H1 (cell line): ENCODE measurements around the gene DNAJB5. TPM values are rescaled to one million over a fixed set of nuclear protein-coding genes. Genes with fewer than 3 reads are reported as not detected.

Experiments
- CTCF ChIA-PET: fragments of 300-600 bp; sonication (Branson Sonifier 250); formaldehyde crosslinking; loops from one replicate; lab custom pipeline; 2021; ENCODE audit not compliant: partially characterized antibody; lab: Charles Lee
- POLR2A ChIA-PET: fragments of 300-600 bp; sonication (Branson Sonifier 250); formaldehyde crosslinking; loops from one replicate; lab custom pipeline; 2021; ENCODE audit warnings: inconsistent platforms; ENCODE audit not compliant: partially characterized antibody; lab: Charles Lee
- DNase-seq, 2 experiments: peaks; one replicate each; pipeline versions ENCODE4 v3.0.0 to v3.0.0-alpha.2; 2010 to 2022; ENCODE audit warnings: low spot score in 2 of 2, low read depth in 1 of 2, mixed read lengths in 1 of 2
- FAIRE-seq: peaks from 2 replicates; lab custom pipeline; 2011; peaks lifted over from hg19 to GRCh38; lab: Jason Lieb, UNC
- H2AFZ ChIP-seq: 2 replicates; pipeline ENCODE4 v1.8.1; 2012; ENCODE audit warnings: low read length, inconsistent platforms
- H2AK5ac ChIP-seq: 2 replicates; pipeline ENCODE4 v1.6.1; 2013; ENCODE audit warnings: low read depth, low read length
- H2BK120ac ChIP-seq: replicated peaks from 2 replicates; pipeline ENCODE3; 2013; ENCODE audit warnings: low read depth, low read length, inconsistent platforms
- H2BK12ac ChIP-seq: 2 replicates; pipeline ENCODE4 v1.6.1; 2013; ENCODE audit warnings: low read depth, low read length
- H2BK15ac ChIP-seq: 2 replicates; pipeline ENCODE4 v1.6.1; 2013; ENCODE audit warnings: low read length
- H2BK20ac ChIP-seq: 2 replicates; pipeline ENCODE4 v1.6.1; 2013; ENCODE audit warnings: low read length
- H2BK5ac ChIP-seq: 2 replicates; pipeline ENCODE4 v1.6.1; 2013; ENCODE audit warnings: low read depth, low read length
- H3K14ac ChIP-seq: 2 replicates; pipeline ENCODE4 v1.6.1; 2013; ENCODE audit warnings: inconsistent platforms; ENCODE audit not compliant: insufficient read length
- H3K18ac ChIP-seq: 2 replicates; pipeline ENCODE4 v1.6.1; 2013; ENCODE audit warnings: low read length; ENCODE audit errors: extremely low read depth
- H3K23ac ChIP-seq: 2 replicates; pipeline ENCODE4 v1.6.1; 2013; ENCODE audit warnings: inconsistent platforms; ENCODE audit not compliant: insufficient read length
- H3K23me2 ChIP-seq: 2 replicates; pipeline ENCODE4 v1.6.1; 2013; ENCODE audit warnings: low read depth, low read length
- H3K27ac ChIP-seq: 2 replicates; pipeline ENCODE4 v1.6.1; 2011; ENCODE audit warnings: low read depth, low read length, inconsistent platforms
- H3K27me3 ChIP-seq, 4 experiments: replicated peaks in 1 of 4; 1 replicate in 1 of 4; 2 replicates in 3 of 4; pipeline versions ENCODE4 v1.6.1 to v1.8.1; 2011 to 2013; ENCODE audit warnings: low read length in 3 of 4, mild to moderate bottlenecking in 3 of 4, inconsistent platforms in 2 of 4, mixed read lengths in 2 of 4, moderate library complexity in 1 of 4; ENCODE audit not compliant: control insufficient read depth in 3 of 4, insufficient read depth in 3 of 4; ENCODE audit errors: extremely low read depth in 1 of 4
- H3K36me3 ChIP-seq, 4 experiments: 2 replicates each; pipeline versions ENCODE4 v1.6.1 to v1.8.1; 2011 to 2013; ENCODE audit warnings: mild to moderate bottlenecking in 4 of 4, low read length in 3 of 4, moderate library complexity in 2 of 4, control low read depth in 1 of 4, inconsistent platforms in 1 of 4; ENCODE audit not compliant: insufficient read depth in 4 of 4, control insufficient read depth in 2 of 4
- H3K4ac ChIP-seq: replicated peaks from 2 replicates; pipeline ENCODE3; 2013; ENCODE audit warnings: low read length, low read depth, mixed read lengths, inconsistent platforms; ENCODE audit not compliant: insufficient read length
- H3K4me1 ChIP-seq, 4 experiments: replicated peaks in 1 of 4; 1 replicate in 1 of 4; 2 replicates in 3 of 4; pipeline versions ENCODE4 v1.6.1 to v1.8.1; 2011 to 2013; ENCODE audit warnings: low read length in 3 of 4, inconsistent platforms in 2 of 4, mixed read lengths in 1 of 4; ENCODE audit not compliant: insufficient read depth in 4 of 4, control insufficient read depth in 3 of 4
- H3K4me2 ChIP-seq, 2 experiments: 2 replicates each; pipeline versions ENCODE4 v1.6.1 to v1.8.1; 2011 to 2013; ENCODE audit warnings: low read depth in 2 of 2, low read length in 2 of 2, control low read depth in 1 of 2, inconsistent platforms in 1 of 2, mild to moderate bottlenecking in 1 of 2; ENCODE audit not compliant: insufficient read depth in 1 of 2
- H3K4me3 ChIP-seq, 4 experiments: fragments of 200-600, 300-600 bp in 1 of 4; sonication (generic), shearing (Covaris generic), sonication (Bioruptor Twin) in 1 of 4; 2 replicates each; pipeline versions ENCODE4 v1.5.1 to v1.8.1; 2011 to 2016; ENCODE audit warnings: low read length in 4 of 4, low read depth in 3 of 4, control low read depth in 2 of 4, inconsistent platforms in 2 of 4, mild to moderate bottlenecking in 2 of 4, mixed read lengths in 1 of 4, moderate library complexity in 1 of 4; ENCODE audit not compliant: insufficient read depth in 2 of 4; ENCODE audit errors: extremely low read depth in 1 of 4
- H3K56ac ChIP-seq: replicated peaks from 2 replicates; pipeline ENCODE3; 2013; ENCODE audit warnings: low read depth, mild to moderate bottlenecking, mixed read lengths, low read length, inconsistent platforms; ENCODE audit not compliant: insufficient read length
- H3K79me1 ChIP-seq: 2 replicates; pipeline ENCODE4 v1.6.1; 2013; ENCODE audit warnings: low read depth, low read length, control low read depth
- H3K79me2 ChIP-seq, 2 experiments: 2 replicates each; pipeline versions ENCODE4 v1.6.1 to v1.8.1; 2012 to 2013; ENCODE audit warnings: low read length in 2 of 2, mild to moderate bottlenecking in 2 of 2, inconsistent platforms in 1 of 2; ENCODE audit not compliant: insufficient read depth in 2 of 2, control insufficient read depth in 1 of 2
- H3K9ac ChIP-seq, 4 experiments: replicated peaks in 1 of 4; 1 replicate in 1 of 4; 2 replicates in 3 of 4; pipeline versions ENCODE4 v1.6.1 to v1.8.1; 2011 to 2013; ENCODE audit warnings: low read depth in 3 of 4, low read length in 3 of 4, control low read depth in 2 of 4, mild to moderate bottlenecking in 2 of 4, moderate library complexity in 2 of 4, inconsistent platforms in 1 of 4; ENCODE audit errors: extremely low read depth in 1 of 4
- H3K9me3 ChIP-seq, 2 experiments: 2 replicates each; pipeline versions ENCODE4 v1.6.1 to v1.8.1; 2012 to 2013; ENCODE audit warnings: mild to moderate bottlenecking in 2 of 2, moderate library complexity in 2 of 2, control low read depth in 1 of 2, inconsistent platforms in 1 of 2, low read depth in 1 of 2, low read length in 1 of 2, mixed read lengths in 1 of 2; ENCODE audit not compliant: insufficient read depth in 2 of 2
- H4K20me1 ChIP-seq, 2 experiments: replicated peaks in 1 of 2; 2 replicates each; pipeline versions ENCODE3 to v1.8.1; 2011 to 2013; ENCODE audit warnings: inconsistent platforms in 2 of 2, low read length in 2 of 2, mild to moderate bottlenecking in 1 of 2; ENCODE audit not compliant: insufficient read depth in 2 of 2, control insufficient read depth in 1 of 2
- H4K5ac ChIP-seq: 2 replicates; pipeline ENCODE4 v1.6.1; 2013; ENCODE audit warnings: low read length, low read depth, mixed read lengths, inconsistent platforms; ENCODE audit not compliant: insufficient read length
- H4K8ac ChIP-seq: 2 replicates; pipeline ENCODE4 v1.8.0; 2013; ENCODE audit warnings: mild to moderate bottlenecking, moderate library complexity, low read length, inconsistent platforms; ENCODE audit not compliant: insufficient read depth; ENCODE audit errors: extremely low read depth
- H4K91ac ChIP-seq: replicated peaks from 2 replicates; pipeline ENCODE3; 2013; ENCODE audit warnings: low read length, mixed read lengths, inconsistent platforms; ENCODE audit not compliant: insufficient read length
- EZH2 ChIP-seq: fragments of 200-600 bp; sonication (generic); IDR thresholded peaks from 2 replicates; pipeline ENCODE4 v1.7.1; 2012; ENCODE audit warnings: low read depth, mild to moderate bottlenecking, moderate library complexity, low read length, inconsistent platforms; ENCODE audit not compliant: severe bottlenecking
- HDAC6 ChIP-seq: IDR thresholded peaks from one replicate; pipeline ENCODE4 v1.7.1; 2012; ENCODE audit warnings: low read depth, mild to moderate bottlenecking, inconsistent platforms, low read length, moderate library complexity
- RAD21 ChIP-seq, 2 experiments: IDR thresholded peaks in 1 of 2; conservative IDR thresholded peaks in 1 of 2; 2 replicates each; pipeline ENCODE4 v1.6.1; 2011; ENCODE audit warnings: low read depth in 2 of 2, low read length in 2 of 2, improper control_type of control experiment in 1 of 2, inconsistent platforms in 1 of 2, mild to moderate bottlenecking in 1 of 2, moderate library complexity in 1 of 2
- WGBS, 2 experiments: shearing (Covaris generic) in 1 of 2; methylation state at CpG; one replicate each; pipeline versions ENCODE4 v1.1.6 to v1.1.7; 2013 to 2015; ENCODE audit warnings: low lambda C conversion rate in 2 of 2, mixed read lengths in 2 of 2, inconsistent platforms in 1 of 2, low coverage in 1 of 2, missing lambda C conversion rate in 1 of 2; ENCODE audit not compliant: insufficient replicate concordance in 2 of 2, insufficient coverage in 1 of 2, insufficient read length in 1 of 2; ENCODE audit errors: extremely low coverage in 1 of 2, missing lambda C conversion rate in 1 of 2; 5-methylcytosine and 5-hydroxymethylcytosine counted together
- polyA plus RNA-seq, 7 experiments: library from polyadenylated mRNA; depleted of rRNA in 3 of 7; stranded (reverse) in 5 of 7; unstranded in 2 of 7; fragments of >200 nt in 5 of 7; fragments of 200-250 nt in 2 of 7; gene quantifications; 1 replicate in 5 of 7; 2 replicates in 1 of 7; 4 replicates in 1 of 7; pipeline versions ENCODE4 v1.2.1 to v1.2.3, GENCODE V29; 2011 to 2013; ENCODE audit warnings: missing spikeins in 2 of 7, mixed read lengths in 2 of 7
- total RNA-seq: library from RNA; stranded (reverse); fragmentation: NEBNext Ultra II Directional; extraction: Animal tissue kit (Norgen Biotek cat#: 25700); gene quantifications from 2 replicates; pipeline ENCODE4 v1.2.1, GENCODE V29; 2021

DNAJB5 gene
- total and polyA plus RNA-seq, 2 of the 8 experiments (the other 6 are each of a cell fraction or from before 2014, with no cell fraction given): 25.0 to 34.1 TPM

GRCh38 chr9:34988218-34989002 is 1.1 kb upstream of the DNAJB5 start:
- FAIRE-seq: no peak
- H2BK15ac ChIP-seq: no peak overlapping the region
- no peak overlapping the region for H2BK12ac ChIP-seq
- no peak overlapping the region for H2AK5ac ChIP-seq
- H3K56ac ChIP-seq: no peak overlapping the region
- H3K14ac ChIP-seq: no peak overlapping the region
- H4K20me1 ChIP-seq: no peaks in the 10 kb centered on the region
- H4K5ac ChIP-seq: no peak overlapping the region
- no peak overlapping the region for H3K23ac ChIP-seq
- H4K91ac ChIP-seq: no peak overlapping the region
- no peak overlapping the region for H2BK20ac ChIP-seq
- H3K9me3 ChIP-seq: no peaks in the 10 kb centered on the region
- peak overlapping the region in 2 of 4 experiments; percentile 29 to 42; a peak in 4 of 7 replicates for H3K9ac ChIP-seq
- H3K4me1 ChIP-seq: peaks cover 11 to 37% (median 28%) of the 10 kb centered on the region in 4 experiments
- H4K8ac ChIP-seq: no peak overlapping the region
- H3K79me1 ChIP-seq: peaks cover 6% of the 10 kb centered on the region; the same call in 1 of the 2 replicates
- H3K18ac ChIP-seq: peak overlapping the region; percentile 89
- ChIA-PET POLR2A (interaction anchor here (0.6 to 4.0 kb wide), 10 partner anchors 10 to 353 kb away, joined by 3 to 29 read pairs (median 6); partner anchors contain the start of genes STOML2 and VCP), CTCF (interaction anchor here (0.7 to 14.8 kb wide), 7 partner anchors 13 to 214 kb away, joined by 3 to 148 read pairs (median 4); a partner anchor contains a TSS)
- H3K36me3 ChIP-seq: peaks cover 0 to 2% (median 0%) of the 10 kb centered on the region in 4 experiments; a peak in 1 of 8 replicates
- H3K4ac ChIP-seq: no peak overlapping the region
- H3K27me3 ChIP-seq: no peaks in the 10 kb centered on the region
- 0 out of 2 replicates have a peak overlapping the region, but pooled peaks have one; percentile 40 for H3K27ac ChIP-seq
- peak overlapping the region; percentile 86; the same call in 1 of the 2 replicates for H2BK5ac ChIP-seq
- peak overlapping the region; percentile 94 to 97 for H3K4me2 ChIP-seq
- H3K4me3 ChIP-seq: peak overlapping the region; percentile 52 to 94 (median 68)
- H3K79me2 ChIP-seq: peaks cover 0 to 12% of the 10 kb centered on the region in 2 experiments; a peak in 1 of 4 replicates
- DNase-seq: no peak
- H2AFZ ChIP-seq: peak overlapping the region; percentile 98; the same call in 1 of the 2 replicates
- H2BK120ac ChIP-seq: no peak overlapping the region
- TF ChIP-seq EZH2 (no peak), RAD21 (IDR thresholded peaks at IDR 0.05 in 1 of 2, conservative IDR thresholded peaks at IDR 0.05 in 1 of 2; ENCODE audit: low read depth in 2 of 2, low read length in 2 of 2) (no peak), HDAC6 (no peak)
- peaks cover 6% of the 10 kb centered on the region for H3K23me2 ChIP-seq
- WGBS, 2 experiments: 20% methylated on average over 18 of the region's 25 CpGs; no CpG with 5 or more reads in 1 of the 2 experiments
